ENCODE results near the gene RABGAP1L. TPM values are rescaled to one million over a fixed set of nuclear protein-coding genes. Genes with fewer than 3 reads are reported as not detected.

The RABGAP1L gene
- total and polyA plus RNA-seq, 2 of the 4 experiments (the other 2 are of a cell fraction) = 7.9 to 26.7 TPM

GRCh38 chr1:174938281-174939007 is 779.1 kb downstream of the RABGAP1L start:
- BruUV-seq (replicated peaks) = no TSS peak
- Histone ChIP-seq H2BK120ac (ENCODE audit: low read depth, low read length) (no peak overlapping the region), H2BK15ac (ENCODE audit: low read depth, low read length) (no peak overlapping the region), H2BK5ac (ENCODE audit: low read depth, low read length, poor library complexity, severe bottlenecking) (no peak overlapping the region), H3K27me3 (ENCODE audit: control insufficient read depth, insufficient read depth, low read length) (no peaks in the 10 kb centered on the region), H3K9ac (ENCODE audit: low read depth, low read length) (no peak overlapping the region), H3K9me3 (ENCODE audit: control insufficient read depth, insufficient read depth, low read length) (no peaks in the 10 kb centered on the region), H3K4me1 (ENCODE audit: control insufficient read depth, insufficient read depth, low read length) (no peaks in the 10 kb centered on the region), H3K79me1 (ENCODE audit: low read depth in 1 of 2, low read length in 2 of 2) (no peaks in the 10 kb centered on the region), H3K18ac (ENCODE audit: low read depth, low read length) (no peak overlapping the region), H4K20me1 (ENCODE audit: insufficient read depth, low read length) (no peaks in the 10 kb centered on the region), H3K9me1 (ENCODE audit: insufficient read depth, low read length) (no peaks in the 10 kb centered on the region), H2AK9ac (replicated peaks; ENCODE audit: low read depth, low read length, poor library complexity) (no peak overlapping the region), H3K4me3 (ENCODE audit: insufficient read depth, low read depth, low read length) (no peak overlapping the region), H3K4ac (ENCODE audit: low read depth, low read length) (no peak overlapping the region), H4K8ac (ENCODE audit: low read depth in 2 of 2, low read length in 2 of 2) (no peak overlapping the region), H3K27ac (ENCODE audit: insufficient read depth, low read length) (no peak overlapping the region), H4K91ac (ENCODE audit: insufficient read depth, low read depth, low read length) (no peak overlapping the region), H3K23ac (ENCODE audit: low read depth, low read length) (no peak overlapping the region), H3K14ac (replicated peaks; ENCODE audit: low read depth, low read length) (no peak overlapping the region), H3K56ac (ENCODE audit: extremely low read depth, insufficient read depth, low read length) (no peak overlapping the region), H2AK5ac (ENCODE audit: low read depth, low read length) (no peak overlapping the region), H2BK20ac (ENCODE audit: low read depth, low read length) (no peak overlapping the region), H2AFZ (replicated peaks; ENCODE audit: low read length, poor library complexity) (no peak overlapping the region), H4K5ac (ENCODE audit: low read depth, low read length) (no peak overlapping the region), H3K36me3 (ENCODE audit: control insufficient read depth, insufficient read depth, low read length) (no peaks in the 10 kb centered on the region), H3K4me2 (ENCODE audit: low read depth, low read length) (no peak overlapping the region)
- intact Hi-C loops (cut with micrococcal nuclease) (no loop called here), in situ Hi-C loops (cut with MboI; ENCODE audit: low sequenced_read_pairs) (no loop called here), dilution Hi-C loops (cut with HindIII; ENCODE audit: low sequenced_read_pairs, unreplicated experiment) (no loop called here)
- no peak for DNase-seq
- ATAC-seq (ENCODE audit: low read depth) = no peak
- CTCF ChIA-PET = no interaction called here
- WGBS, 2 experiments (ENCODE audit: extremely low coverage in 2 of 2, insufficient read length in 1 of 2) = 0% methylated on average over 2 of the region's 6 CpGs; no CpG with 5 or more reads in 1 of the 2 experiments
- TF ChIP-seq USF2 (IDR thresholded peaks at IDR 0.05; ENCODE audit: low read depth, low read length) (no peak), MAZ (IDR thresholded peaks at IDR 0.05; ENCODE audit: borderline replicate concordance, low read depth, low read length) (no peak), POLR2A (IDR thresholded peaks at IDR 0.05; ENCODE audit: low read depth, low read length) (no peak), CHD1 (IDR thresholded peaks at IDR 0.05; ENCODE audit: low read depth, low read length) (no peak), MXI1 (IDR thresholded peaks at IDR 0.05; ENCODE audit: borderline replicate concordance, low read depth, low read length) (no peak), RAD21 (IDR thresholded peaks at IDR 0.05; ENCODE audit: low read length) (no peak), FOS (IDR thresholded peaks at IDR 0.05; ENCODE audit: low read depth, low read length) (no peak), ELK1 (IDR thresholded peaks at IDR 0.05; ENCODE audit: borderline replicate concordance, low read depth, low read length) (no peak), RCOR1 (IDR thresholded peaks at IDR 0.05; ENCODE audit: insufficient replicate concordance, low read length) (no peak)
- POLR2A ChIA-PET (ENCODE audit: unreplicated experiment) = no interaction called here
